HG02623 (cell line): ENCODE measurements around the gene FAAH2.
A peak's percentile ranks its signal among the peaks of the same experiment; 100 is the strongest.
"Not testable (repeated sequence)": the region's sequence is repeated elsewhere in the genome, so short reads cannot be mapped to it uniquely, and the experiment has no call there.

Experiments used
- ATAC-seq: cut with Tn5 transposase; IDR thresholded peaks from one replicate; pipeline ENCODE4 v1.9.1; 2021; ENCODE audit warnings: moderate library complexity; ENCODE audit not compliant: unreplicated experiment

FAAH2 gene, protein sequence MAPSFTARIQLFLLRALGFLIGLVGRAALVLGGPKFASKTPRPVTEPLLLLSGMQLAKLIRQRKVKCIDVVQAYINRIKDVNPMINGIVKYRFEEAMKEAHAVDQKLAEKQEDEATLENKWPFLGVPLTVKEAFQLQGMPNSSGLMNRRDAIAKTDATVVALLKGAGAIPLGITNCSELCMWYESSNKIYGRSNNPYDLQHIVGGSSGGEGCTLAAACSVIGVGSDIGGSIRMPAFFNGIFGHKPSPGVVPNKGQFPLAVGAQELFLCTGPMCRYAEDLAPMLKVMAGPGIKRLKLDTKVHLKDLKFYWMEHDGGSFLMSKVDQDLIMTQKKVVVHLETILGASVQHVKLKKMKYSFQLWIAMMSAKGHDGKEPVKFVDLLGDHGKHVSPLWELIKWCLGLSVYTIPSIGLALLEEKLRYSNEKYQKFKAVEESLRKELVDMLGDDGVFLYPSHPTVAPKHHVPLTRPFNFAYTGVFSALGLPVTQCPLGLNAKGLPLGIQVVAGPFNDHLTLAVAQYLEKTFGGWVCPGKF

DNA sequence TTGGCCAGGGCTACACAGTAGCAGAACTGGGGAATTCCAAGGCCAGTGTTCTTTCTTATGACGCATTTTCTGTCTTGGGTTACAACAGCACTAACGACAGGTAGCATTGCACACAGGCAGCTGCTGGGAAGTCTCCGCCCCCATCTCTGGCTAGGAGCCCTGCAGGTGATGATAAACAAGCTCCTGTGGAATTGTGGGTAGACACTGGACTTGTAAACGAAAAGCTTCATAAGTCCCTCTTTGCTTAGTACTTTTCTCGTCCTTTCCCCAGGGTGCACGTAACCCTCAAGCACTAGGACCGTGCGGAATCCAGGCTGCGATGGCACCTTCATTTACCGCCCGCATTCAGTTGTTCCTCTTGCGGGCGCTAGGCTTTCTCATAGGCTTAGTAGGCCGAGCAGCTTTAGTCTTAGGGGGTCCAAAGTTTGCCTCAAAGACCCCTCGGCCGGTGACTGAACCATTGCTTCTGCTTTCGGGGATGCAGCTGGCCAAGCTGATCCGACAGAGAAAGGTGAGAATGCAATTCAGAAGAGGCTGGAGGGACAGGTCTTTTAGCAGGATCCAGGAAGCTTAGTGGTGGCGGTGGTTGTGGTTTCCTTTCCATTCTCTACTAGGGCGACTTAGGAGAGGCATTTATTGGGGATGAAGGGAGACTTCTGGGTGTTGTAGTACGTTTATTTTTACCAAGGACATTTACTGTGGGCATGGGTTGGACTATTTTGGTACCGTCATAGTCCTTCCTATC is at the start of gene FAAH2:
Gene FAAH2 (plus strand): TSS at position 200 of the 745 bp plus-strand sequence. CDS start 120 bp downstream, at position 320.
- ATAC-seq, result peak; percentile 83

DNA sequence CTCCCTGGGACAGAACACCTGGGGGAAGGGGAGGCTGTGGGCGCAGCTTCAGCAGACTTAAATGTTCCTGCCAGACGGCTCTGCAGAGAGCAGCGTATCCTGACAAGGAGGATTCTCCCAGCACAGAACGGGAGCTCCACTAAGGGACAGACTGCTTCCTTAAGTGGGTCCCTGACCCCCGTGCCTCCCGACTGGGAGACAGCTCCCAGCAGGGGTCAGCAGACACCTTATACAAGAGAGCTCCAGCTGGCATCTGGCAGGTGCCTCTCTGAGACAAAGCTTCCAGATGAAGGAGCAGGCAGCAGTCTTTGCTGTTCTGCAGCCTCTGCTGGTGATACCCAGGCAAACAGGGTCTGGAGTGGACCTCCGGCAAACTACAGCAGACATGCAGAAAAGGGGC is 44.5 kb upstream of the FAAH2 start:
- ATAC-seq, result no peak

DNA sequence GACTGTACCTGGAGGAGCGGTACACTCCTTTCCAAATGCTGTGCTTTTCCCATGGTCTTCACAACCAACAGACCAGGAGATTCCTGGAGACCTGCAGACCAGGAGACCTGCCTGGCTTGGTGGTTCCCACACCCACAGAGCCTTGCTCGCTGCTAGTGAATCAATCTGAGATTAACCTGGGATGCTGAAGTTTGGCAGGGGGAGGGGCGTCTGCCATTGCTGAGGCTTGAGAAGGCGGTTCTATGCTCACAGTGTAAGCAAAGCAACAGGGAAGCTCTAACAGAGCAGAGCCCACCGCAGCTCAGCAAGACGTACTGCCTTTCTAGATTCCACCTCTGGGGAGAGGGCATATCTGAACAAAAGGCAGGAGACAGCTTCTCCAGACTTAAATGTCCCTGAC is 34.5 kb upstream of the FAAH2 start:
- ATAC-seq, result no peak

DNA sequence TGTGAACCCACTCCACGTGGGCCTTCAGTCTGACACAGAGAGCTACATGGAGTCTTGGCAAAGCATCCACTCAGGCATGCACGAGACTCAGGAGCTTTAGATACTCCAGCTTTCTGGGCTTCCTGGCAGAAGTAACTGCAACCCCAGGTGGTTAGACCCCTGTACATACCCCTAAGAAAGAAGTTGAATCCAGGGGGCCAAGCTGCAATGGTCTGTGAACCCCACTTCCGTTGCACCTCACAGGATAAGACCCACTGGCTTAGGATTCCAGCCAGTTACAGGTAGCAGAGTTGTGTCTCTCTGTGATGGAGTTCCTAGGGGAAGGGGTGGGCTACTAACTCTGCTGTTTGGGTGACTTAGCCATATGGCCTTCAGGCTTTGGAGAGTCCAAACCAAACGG is 21.4 kb upstream of the FAAH2 start:
- no peak for ATAC-seq

DNA sequence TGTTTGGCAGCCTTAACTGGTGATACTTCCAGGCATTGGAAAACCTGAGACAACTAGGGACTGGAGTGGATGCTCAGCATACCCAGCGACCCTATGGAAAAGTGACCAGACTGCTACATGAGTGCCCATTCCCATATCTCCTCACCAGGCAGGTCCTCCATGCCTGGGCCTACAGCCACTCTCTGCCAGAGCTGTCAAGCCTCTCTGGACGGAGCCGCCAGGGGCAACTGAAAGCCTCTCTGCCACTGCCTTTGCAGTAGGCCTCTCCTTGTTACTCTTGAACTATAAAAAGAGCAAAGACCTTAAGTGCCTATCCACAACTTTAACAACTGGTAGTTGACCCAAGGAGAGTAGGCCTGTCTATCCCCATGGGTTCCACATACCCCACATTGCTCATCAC is 20.2 kb upstream of the FAAH2 start:
- no peak for ATAC-seq

DNA sequence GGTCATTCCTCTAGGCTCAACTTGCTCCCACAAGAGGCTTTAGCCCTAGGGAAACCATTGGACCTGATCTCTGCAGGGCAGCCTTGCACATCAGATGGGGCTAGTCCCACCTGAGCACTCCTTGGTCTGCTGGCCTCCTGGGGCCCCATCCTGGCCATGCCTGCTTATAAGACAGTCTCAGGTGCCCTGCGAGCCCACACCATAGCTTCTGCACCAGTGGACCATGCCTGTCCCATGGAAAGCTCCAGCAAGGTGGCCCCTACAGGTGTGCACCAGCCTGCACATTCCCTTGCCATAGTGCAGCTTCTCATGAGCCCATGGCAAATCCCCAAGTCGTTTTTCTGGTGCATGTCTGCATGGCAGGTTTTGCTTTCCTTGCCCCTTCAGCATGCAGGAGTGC is 19.6 kb upstream of the FAAH2 start:
- no peak for ATAC-seq

DNA sequence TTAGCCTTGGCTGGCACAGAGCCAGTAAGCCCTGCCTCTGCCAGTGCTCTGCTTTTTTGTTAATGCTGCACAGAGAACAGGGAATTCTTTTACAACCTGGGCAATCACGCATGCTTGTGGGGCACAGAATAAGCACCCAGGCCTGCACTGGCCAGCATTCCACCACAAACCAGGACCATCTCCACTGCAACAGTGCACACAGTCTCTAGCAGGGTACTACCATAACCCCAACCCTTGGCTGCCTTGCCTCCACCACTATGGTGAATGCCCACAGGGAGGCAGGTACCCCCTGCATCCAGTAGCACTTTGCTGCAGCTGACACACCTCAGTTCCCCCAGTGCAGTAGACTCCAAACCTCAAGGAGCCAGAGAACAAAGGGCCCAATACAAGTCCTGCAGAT is 19.2 kb upstream of the FAAH2 start:
- no peak for ATAC-seq

DNA sequence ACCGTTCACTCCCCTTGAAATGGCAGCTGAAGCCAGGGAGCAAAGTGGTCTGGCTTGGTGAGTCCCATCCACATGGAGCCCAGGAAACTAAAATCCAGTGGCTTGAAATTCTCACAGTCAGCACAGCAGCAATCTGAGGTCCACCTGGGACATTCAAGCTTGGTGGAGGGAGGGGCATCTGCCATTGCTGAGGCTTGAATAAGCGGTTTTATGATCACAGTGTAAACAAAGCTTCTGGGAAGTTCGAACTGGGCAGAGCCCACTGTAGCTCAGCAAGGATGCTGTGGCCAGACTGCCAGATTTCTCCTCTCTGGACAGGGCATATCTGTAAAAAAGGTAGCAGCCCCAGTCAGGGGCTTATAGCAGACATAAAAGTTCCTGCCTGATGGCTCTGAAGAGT is 15.5 kb upstream of the FAAH2 start:
- ATAC-seq, result no peak

DNA sequence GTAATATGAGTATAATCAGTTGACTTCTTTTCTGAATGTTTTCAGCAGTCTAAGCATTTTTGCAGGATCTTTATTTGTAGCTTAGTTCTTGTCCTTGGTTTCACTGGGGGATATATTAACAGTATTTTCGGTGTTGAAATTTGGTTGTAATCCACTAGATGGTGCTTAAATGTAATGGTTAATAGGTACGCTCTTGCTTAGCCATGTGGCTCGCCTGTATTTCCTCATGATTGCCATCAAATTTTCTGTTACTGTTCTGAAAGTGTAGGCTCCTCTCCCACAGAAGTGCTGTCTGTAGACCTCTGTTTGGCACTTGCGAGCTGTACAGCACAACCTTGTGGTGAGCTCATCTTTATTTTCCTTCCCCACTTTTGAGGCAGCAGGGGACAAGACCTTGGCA is 3.9 kb upstream of the FAAH2 start:
- no peak for ATAC-seq

DNA sequence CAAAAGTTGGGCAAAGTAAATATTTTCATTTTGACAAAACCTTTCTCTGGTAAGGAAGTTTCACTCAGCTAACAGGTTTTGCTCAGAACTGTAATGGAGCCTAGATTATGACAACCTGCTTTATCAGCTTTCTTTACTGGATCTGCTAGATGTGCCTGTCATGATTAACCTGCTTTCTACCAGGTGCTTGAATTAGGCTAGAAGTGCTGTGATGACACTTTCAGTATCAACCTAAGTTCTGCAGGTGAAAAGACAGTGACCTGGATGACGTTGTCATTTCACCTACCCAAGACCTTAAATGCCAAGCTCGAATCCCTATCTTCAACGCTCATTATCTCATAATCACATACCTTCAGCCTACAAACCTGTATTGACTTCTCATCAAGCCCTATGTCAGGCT is 1.5 kb upstream of the FAAH2 start:
- no peak for ATAC-seq

DNA sequence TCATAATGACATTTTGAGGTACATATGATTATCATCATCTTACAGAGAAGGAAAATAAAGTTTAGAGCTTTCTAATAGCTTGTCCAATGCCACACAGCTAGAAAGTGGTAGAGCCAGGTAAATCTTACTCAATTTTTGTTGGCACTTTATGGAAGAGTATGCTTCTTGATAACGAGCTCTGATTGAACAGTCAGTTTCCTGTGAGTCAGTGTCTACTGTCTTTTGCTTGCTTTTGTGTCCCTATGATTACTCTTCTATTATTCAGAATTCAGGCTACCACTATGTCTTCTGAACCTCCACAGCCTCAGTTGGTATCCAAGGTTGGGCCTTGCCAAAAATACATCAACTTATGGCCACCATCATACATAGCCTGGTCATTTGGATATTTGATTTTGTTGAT is 2.6 kb downstream of the FAAH2 start:
- no peak for ATAC-seq

DNA sequence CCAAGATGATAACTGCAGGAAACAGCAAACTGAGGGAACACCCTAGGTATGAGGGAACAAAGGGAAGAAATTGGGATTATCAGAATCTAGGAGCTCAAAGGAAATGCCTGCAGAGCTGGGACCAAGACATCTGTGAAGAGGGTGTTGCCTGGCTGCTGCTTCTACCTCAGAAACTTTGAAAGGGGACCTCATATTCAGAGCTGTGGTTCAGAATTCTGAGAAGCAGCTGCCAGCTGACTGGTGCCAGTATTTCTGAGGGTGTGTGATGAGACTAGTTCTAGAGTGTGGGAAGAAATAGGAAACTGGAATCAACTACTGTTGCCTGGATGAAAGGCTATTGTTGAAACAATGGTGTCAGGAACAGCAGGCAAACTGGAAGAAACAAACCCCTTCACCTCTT is 8.5 kb downstream of the FAAH2 start:
- ATAC-seq, result no peak

DNA sequence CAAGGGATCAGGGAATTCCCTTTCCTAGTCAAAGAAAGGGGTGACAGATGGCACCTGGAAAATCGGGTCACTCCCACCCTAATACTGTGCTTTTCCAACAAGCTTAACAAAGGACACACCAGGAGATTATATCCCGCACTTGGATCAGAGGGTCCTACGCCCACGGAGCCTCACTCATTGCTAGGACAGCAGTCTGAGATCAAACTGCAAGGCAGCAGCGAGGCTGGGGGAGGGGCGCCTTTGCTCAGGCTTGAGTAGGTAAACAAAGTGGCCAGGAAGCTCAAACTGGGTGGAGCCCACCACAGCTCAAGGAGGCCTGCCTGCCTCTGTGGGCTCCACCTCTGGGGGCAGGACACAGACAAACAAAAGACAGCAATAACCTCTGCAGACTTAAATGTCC is 9.2 kb downstream of the FAAH2 start:
- not testable (repeated sequence) for ATAC-seq

DNA sequence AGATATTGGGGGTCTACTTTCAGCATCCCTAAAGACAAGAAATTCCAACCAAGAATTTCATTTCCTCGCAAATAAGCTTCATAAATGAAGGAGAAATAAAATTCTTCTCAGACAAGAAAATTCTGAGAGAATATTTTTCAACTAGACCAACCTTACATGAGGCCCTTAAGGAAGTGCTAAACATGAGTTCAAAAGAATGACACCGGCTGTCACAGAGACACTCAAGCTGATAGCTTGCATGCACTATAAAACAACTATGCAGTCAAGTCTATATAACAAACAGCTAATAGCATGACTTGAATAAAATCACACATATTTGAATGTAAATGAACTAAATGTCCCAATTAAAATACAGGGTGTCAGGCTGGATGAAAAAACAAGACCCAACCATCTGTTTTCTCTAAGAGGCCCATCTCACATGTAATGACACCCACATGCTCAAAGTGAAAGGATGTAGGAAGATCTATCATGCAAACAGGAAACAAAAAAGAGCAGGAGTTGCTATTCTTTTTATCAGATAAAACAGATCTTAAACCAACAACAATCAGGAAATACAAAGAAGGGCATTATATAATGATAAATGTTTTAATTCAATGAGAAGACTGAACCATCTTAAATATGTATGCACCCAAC is 27.2 kb downstream of the FAAH2 start:
- ATAC-seq, result no peak

DNA sequence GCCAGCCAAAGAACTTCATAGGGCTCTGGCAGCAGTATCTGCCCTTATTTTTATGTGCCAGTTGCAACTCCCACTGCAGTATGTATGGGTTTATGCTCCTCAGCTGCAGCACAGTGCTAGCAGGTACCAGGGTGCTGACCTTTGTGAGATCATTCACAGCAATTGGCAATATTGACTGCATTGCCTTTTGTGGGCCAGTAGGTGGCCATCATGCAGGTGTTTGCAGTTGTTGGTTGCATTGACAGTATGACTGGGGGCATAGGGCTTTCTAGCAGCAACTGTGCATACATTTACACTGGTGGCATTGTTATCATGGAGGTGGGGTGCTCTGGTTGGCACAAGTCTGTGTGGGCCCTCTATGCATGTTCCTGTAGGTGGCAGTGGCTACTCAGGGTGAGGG is 42.5 kb downstream of the FAAH2 start:
- no peak for ATAC-seq

DNA sequence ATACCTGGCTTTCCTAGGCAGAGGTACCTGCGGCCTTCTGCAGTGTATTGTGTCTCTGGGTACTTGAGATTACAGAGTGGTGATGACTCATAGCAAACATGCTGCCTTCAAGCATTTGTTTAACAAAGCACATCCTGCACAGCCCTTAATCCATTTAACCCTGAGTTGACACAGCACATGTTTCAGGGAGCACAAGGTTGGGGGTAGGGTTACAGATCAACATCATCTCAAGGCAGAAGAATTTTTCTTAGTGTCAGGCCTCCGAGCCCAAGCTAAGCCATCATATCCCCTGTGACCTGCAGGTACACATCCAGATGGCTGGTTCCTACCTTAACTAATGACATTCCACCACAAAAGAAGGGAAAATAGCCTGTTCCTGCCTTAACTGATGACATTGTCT is 49.3 kb downstream of the FAAH2 start:
- not testable (repeated sequence) for ATAC-seq

DNA sequence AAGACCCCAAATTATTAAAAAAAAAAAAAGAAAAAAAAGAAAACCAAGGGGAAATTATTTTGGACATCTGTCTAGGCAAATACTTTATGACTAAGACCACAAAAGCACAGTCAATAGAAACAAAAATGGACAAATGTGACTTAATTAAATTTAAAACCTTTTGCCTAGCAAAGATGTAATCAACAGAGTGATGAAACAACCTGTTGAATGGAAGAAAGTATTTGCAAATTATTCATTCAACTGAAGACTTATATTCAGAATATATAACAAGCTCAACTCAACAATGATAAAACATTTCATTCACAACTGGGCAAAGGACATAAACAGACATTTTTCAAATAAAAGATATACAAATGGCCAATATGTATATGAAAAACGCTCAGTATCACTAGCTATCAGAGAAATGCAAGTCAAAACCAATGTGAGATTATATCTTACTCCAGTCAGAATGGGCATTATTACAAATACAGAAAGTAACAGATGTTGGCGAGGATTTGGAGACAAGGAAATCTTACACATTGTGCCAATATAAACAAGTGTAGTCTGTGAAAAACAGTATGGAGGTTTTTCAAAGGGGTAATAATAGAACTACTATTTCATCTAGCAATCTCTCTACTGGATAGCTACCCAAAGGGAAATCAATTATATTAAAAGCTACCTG is 67.1 kb downstream of the FAAH2 start:
- ATAC-seq, result no peak

DNA sequence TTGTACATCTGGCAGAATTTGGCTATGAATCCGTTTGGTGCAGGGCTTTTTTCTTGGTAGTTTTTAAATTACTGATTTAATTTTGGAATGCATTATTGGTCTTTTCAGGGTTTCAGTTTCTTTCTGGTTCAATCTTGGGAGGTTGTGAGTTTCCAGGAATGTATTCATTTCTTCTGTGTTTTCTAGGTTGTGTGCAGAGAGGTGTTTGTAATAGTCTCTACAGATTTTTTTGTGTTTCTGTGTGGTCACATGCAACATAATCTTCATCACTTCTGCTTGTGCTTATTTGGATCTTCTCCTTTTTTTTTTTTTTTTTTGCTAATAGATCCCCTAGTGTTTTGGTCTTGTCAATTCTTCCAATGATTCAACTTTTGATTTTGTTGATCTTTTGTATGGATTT is 77.6 kb downstream of the FAAH2 start:
- no peak for ATAC-seq

DNA sequence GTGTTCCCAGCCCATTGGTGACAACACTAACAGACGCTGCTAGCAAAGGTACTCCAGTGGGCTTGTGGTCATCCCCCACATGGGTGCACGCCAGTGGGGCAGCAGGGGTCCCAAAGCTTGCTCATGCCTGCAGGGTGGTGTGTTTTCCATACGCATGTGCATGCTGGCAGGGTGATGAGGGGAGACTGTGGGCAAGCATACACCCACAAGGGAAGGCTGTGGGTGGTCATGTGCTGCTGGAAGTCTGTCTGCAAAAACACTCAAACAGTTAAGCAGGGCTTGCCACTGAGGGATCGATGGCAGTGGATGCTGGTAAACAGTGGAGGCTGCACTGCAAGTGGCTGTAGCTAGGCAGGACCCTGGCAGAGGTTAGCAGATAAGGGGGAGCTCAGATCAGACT is 79.9 kb downstream of the FAAH2 start:
- no peak for ATAC-seq

DNA sequence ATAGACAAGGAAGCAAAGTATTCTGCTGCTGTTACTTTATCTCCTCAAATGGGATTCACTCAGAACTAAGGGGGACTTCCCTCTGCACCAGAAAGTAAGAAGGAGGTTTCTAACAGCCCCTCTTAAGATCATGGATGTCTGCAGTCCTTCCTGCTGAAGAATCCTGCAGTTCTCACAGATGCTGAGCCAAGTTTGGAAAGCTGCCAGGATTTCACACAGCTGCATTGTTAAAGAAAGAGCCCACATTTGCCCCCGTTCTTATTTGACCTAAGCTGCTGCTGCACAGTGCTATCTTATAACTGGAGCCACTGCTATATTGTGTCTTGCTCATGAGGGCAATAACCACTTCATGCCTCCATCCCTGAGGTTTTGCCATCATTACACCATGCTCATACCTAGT is 81.1 kb downstream of the FAAH2 start:
- no peak for ATAC-seq

DNA sequence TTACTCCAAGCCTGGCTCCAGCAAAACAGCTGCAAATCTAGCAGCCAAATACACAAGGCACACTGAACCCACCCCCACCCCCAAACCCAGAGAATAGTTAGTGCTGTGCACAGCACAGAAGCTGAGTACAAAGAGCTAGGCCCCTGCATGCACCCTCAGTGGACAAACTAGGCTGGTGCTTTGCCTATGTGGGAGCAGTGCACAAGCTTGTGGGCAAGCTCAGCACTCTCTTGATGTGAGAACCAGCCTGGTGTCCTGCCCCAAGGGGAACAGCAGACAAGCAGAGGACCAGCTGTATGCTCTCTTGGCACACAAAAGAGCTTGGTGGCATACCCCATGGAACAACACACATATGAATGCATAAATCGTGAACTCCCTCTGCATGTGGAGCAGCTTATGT is 81.7 kb downstream of the FAAH2 start:
- ATAC-seq, result no peak
